ENCODE data around the gene GRID2.

DNA sequence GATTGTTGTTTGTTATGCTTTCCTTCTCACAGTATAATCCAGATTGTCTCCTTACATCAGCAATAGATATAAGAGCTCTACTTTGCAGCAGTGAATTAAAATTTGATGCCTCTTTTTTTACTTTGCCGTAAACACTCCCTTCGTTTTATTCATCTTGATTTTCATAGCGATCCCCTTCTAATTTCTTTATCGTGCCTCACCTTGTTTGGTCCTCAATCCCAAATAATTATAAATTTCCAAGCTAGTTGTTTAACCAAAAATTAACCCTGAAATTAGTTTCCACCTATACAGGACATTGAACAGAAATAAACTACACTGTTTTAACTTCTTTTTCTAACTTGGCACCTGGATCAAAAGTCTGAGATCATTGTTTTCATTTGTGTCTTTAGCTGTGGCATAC is 35.1 kb upstream of the GRID2 start:
- TF ChIP-seq POLR2A (IDR thresholded peaks at IDR 0.05), result no peak
- TF ChIP-seq, protein P1, sequence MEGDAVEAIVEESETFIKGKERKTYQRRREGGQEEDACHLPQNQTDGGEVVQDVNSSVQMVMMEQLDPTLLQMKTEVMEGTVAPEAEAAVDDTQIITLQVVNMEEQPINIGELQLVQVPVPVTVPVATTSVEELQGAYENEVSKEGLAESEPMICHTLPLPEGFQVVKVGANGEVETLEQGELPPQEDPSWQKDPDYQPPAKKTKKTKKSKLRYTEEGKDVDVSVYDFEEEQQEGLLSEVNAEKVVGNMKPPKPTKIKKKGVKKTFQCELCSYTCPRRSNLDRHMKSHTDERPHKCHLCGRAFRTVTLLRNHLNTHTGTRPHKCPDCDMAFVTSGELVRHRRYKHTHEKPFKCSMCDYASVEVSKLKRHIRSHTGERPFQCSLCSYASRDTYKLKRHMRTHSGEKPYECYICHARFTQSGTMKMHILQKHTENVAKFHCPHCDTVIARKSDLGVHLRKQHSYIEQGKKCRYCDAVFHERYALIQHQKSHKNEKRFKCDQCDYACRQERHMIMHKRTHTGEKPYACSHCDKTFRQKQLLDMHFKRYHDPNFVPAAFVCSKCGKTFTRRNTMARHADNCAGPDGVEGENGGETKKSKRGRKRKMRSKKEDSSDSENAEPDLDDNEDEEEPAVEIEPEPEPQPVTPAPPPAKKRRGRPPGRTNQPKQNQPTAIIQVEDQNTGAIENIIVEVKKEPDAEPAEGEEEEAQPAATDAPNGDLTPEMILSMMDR (IDR thresholded peaks at IDR 0.05), result no peak

Data from stomach (tissue), 4 donors.